DND-41 (cell line): Measurements from ENCODE around the gene CAPRIN2.

Source experiments
- ATAC-seq: fragments of 200-7000 bp; cut with Tn5 transposase; 3 replicates; pipeline ENCODE4 v1.9.1; 2021; ENCODE audit warnings: low read depth; ENCODE audit not compliant: insufficient read depth
- DNase-seq: peaks from one replicate; pipeline ENCODE4 v3.0.0-alpha.2; 2020
- H2AFZ ChIP-seq: 2 replicates; pipeline ENCODE4 v1.6.0; 2012; ENCODE audit warnings: low read depth, low read length
- H3K27ac ChIP-seq: 2 replicates; pipeline ENCODE4 v1.5.1; 2012; ENCODE audit warnings: low read length, inconsistent platforms
- H3K27me3 ChIP-seq: fragments of 200-600 bp; sonication (generic); 2 replicates; pipeline ENCODE4 v1.6.0; 2012; ENCODE audit warnings: low read length, mild to moderate bottlenecking, inconsistent platforms; ENCODE audit not compliant: insufficient read depth, poor library complexity
- H3K36me3 ChIP-seq: 2 replicates; pipeline ENCODE4 v1.5.1; 2012; ENCODE audit warnings: low read length, inconsistent platforms; ENCODE audit not compliant: insufficient read depth
- H3K4me1 ChIP-seq: 2 replicates; pipeline ENCODE4 v1.5.1; 2012; ENCODE audit warnings: mild to moderate bottlenecking, low read length; ENCODE audit not compliant: insufficient read depth
- H3K4me2 ChIP-seq: 2 replicates; pipeline ENCODE4 v1.6.0; 2012; ENCODE audit warnings: mild to moderate bottlenecking, moderate library complexity, low read length, inconsistent platforms; ENCODE audit not compliant: insufficient read depth
- H3K4me3 ChIP-seq, 2 experiments: fragments of 200-600 bp in 1 of 2; shearing (Covaris generic) in 1 of 2; 2 replicates each; pipeline ENCODE4 v1.5.1; 2012 to 2016; ENCODE audit warnings: inconsistent platforms in 2 of 2, low read length in 2 of 2, mild to moderate bottlenecking in 2 of 2, low read depth in 1 of 2, moderate library complexity in 1 of 2
- H3K79me2 ChIP-seq: 2 replicates; pipeline ENCODE4 v1.6.0; 2012; ENCODE audit warnings: low read length, inconsistent platforms; ENCODE audit not compliant: insufficient read depth
- H3K9ac ChIP-seq: 2 replicates; pipeline ENCODE4 v1.6.0; 2012; ENCODE audit warnings: low read depth, mild to moderate bottlenecking, inconsistent platforms, low read length, moderate library complexity
- H3K9me3 ChIP-seq: 2 replicates; pipeline ENCODE4 v1.5.1; 2012; ENCODE audit warnings: low read length, moderate library complexity, mild to moderate bottlenecking, inconsistent platforms; ENCODE audit not compliant: insufficient read depth, severe bottlenecking
- H4K20me1 ChIP-seq: 2 replicates; pipeline ENCODE4 v1.6.0; 2012; ENCODE audit warnings: low read length; ENCODE audit not compliant: insufficient read depth
- CTCF ChIP-seq: IDR thresholded peaks from 2 replicates; pipeline ENCODE4 v1.5.1; 2012; ENCODE audit warnings: borderline replicate concordance, low read length, moderate library complexity, mild to moderate bottlenecking; ENCODE audit not compliant: poor library complexity, severe bottlenecking; ENCODE audit errors: extremely low read depth
- EZH2 ChIP-seq: IDR thresholded peaks from 3 replicates; pipeline ENCODE4 v1.6.1; 2012; ENCODE audit warnings: borderline replicate concordance, low read depth, mild to moderate bottlenecking, moderate library complexity, low read length, inconsistent platforms; ENCODE audit not compliant: severe bottlenecking

CAPRIN2 gene

GRCh38 chr12:30761730-30762129 lies 7.0 kb upstream of the CAPRIN2 start:
- no peak overlapping the region for H3K4me3 ChIP-seq
- H3K79me2 ChIP-seq: no peaks in the 10 kb centered on the region
- H3K4me1 ChIP-seq: no peaks in the 10 kb centered on the region
- no peak for TF ChIP-seq CTCF
- TF ChIP-seq EZH2: no peak
- no peak overlapping the region for H3K9ac ChIP-seq
- H3K27ac ChIP-seq: no peak overlapping the region
- H2AFZ ChIP-seq: no peak overlapping the region
- no peaks in the 10 kb centered on the region for H3K36me3 ChIP-seq
- ATAC-seq (no peak), DNase-seq (no peak)
- no peak overlapping the region for H3K4me2 ChIP-seq
- H3K9me3 ChIP-seq: no peaks in the 10 kb centered on the region
- peaks cover 8% of the 10 kb centered on the region for H3K27me3 ChIP-seq
- no peaks in the 10 kb centered on the region for H4K20me1 ChIP-seq

- DNase-seq (no peak), ATAC-seq (no peak)
- Histone ChIP-seq H3K4me2 (no peak overlapping the region), H2AFZ (no peak overlapping the region), H3K4me1 (peaks cover 26% of the 10 kb centered on the region), H3K36me3 (no peaks in the 10 kb centered on the region; the same call in 1 of the 2 replicates), H3K9me3 (no peaks in the 10 kb centered on the region), H3K79me2 (no peaks in the 10 kb centered on the region), H3K27ac (no peak overlapping the region), H4K20me1 (no peaks in the 10 kb centered on the region), H3K4me3 (no peak overlapping the region), H3K9ac (no peak overlapping the region), H3K27me3 (no peaks in the 10 kb centered on the region)
- TF ChIP-seq CTCF (no peak), EZH2 (no peak)
These were observed 2.6 kb upstream of the CAPRIN2 start for GRCh38 chr12:30757316-30757715.

GRCh38 chr12:30756074-30756473 lies 1.3 kb upstream of the CAPRIN2 start:
- ATAC-seq (no peak), DNase-seq (no peak)
- H3K9me3 ChIP-seq: no peaks in the 10 kb centered on the region
- peaks cover 28% of the 10 kb centered on the region for H3K4me1 ChIP-seq
- no peak overlapping the region for H3K4me2 ChIP-seq
- H3K79me2 ChIP-seq: no peaks in the 10 kb centered on the region
- no peak overlapping the region for H3K27ac ChIP-seq
- H3K27me3 ChIP-seq: no peaks in the 10 kb centered on the region
- no peak for TF ChIP-seq EZH2
- H3K4me3 ChIP-seq: no peak overlapping the region
- H3K9ac ChIP-seq: no peak overlapping the region
- no peaks in the 10 kb centered on the region for H4K20me1 ChIP-seq
- no peaks in the 10 kb centered on the region; the same call in 1 of the 2 replicates for H3K36me3 ChIP-seq
- H2AFZ ChIP-seq: no peak overlapping the region

- peak overlapping the region; percentile 80 for H3K9ac ChIP-seq
- H3K27ac ChIP-seq: peak overlapping the region; percentile 59
- TF ChIP-seq CTCF: no peak
- TF ChIP-seq EZH2: no peak
- ATAC-seq (no peak), DNase-seq (no peak)
- H2AFZ ChIP-seq: peak overlapping the region; percentile 99
- H4K20me1 ChIP-seq: no peaks in the 10 kb centered on the region
- H3K4me2 ChIP-seq: peak overlapping the region; percentile 96
- H3K4me1 ChIP-seq: peaks cover 28% of the 10 kb centered on the region
- H3K36me3 ChIP-seq: no peaks in the 10 kb centered on the region; the same call in 1 of the 2 replicates
- no peaks in the 10 kb centered on the region for H3K27me3 ChIP-seq
- no peaks in the 10 kb centered on the region for H3K9me3 ChIP-seq
- H3K4me3 ChIP-seq: peak overlapping the region in 1 of 2 experiments; percentile 98; a peak in 2 of 4 replicates
- H3K79me2 ChIP-seq: no peaks in the 10 kb centered on the region
These were observed 628 bp upstream of the CAPRIN2 start for GRCh38 chr12:30755395-30755762.
